NB4 (cell line): ENCODE measurements around the gene SLCO3A1.

Source experiments
- MYC ChIP-seq: IDR thresholded peaks from 2 replicates; pipeline ENCODE4 v1.6.1; 2011; ENCODE audit warnings: low read depth, low read length
- POLR2A ChIP-seq: IDR thresholded peaks from 2 replicates; pipeline ENCODE4 v1.6.1; 2011; ENCODE audit warnings: mild to moderate bottlenecking; ENCODE audit not compliant: insufficient read length; ENCODE audit errors: extremely low read depth
- TF ChIP-seq, protein P1 (sequence below): IDR thresholded peaks from one replicate; pipeline ENCODE4 v1.5.1; 2012; ENCODE audit warnings: low read depth, low read length

DNA sequence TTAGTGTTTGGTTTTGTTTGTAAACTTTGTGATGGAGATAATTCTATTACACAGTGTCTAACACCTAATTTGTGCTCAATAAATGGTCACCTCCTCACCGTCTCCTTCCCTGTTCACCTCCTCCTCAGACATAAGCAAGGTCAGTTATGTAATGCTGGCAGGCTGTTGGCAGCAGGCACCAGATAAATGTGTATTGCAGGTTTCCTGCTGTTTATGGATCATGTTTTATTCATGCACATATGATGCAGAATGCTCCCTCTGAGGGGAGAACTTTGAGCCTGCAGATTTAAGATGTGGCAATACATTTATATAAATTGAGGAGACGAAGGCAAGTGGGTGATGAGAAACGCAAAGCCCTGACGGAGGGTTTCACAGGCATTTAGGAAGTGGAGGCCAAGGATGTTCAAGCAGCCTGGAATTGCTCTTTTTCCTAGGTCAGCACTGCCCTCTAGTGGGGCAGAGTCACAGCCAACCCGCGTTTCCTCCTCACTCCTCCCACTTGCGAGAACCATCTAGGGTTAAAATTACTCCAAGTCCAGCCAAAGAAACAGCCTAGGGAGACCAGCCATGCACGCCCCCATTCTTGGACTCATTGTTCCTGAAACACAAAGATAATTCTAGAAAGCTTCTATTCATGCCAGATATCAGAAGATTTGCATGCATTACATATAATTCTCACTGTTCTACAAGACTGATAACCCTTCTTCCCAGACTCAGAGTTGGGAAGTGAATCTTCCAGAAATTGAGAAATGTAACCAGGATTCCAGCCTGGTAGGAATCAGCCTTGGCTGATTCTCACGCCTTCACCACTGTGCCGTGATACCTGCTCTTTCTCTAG lies 228.7 kb downstream of the SLCO3A1 start:
- TF ChIP-seq, protein P1, sequence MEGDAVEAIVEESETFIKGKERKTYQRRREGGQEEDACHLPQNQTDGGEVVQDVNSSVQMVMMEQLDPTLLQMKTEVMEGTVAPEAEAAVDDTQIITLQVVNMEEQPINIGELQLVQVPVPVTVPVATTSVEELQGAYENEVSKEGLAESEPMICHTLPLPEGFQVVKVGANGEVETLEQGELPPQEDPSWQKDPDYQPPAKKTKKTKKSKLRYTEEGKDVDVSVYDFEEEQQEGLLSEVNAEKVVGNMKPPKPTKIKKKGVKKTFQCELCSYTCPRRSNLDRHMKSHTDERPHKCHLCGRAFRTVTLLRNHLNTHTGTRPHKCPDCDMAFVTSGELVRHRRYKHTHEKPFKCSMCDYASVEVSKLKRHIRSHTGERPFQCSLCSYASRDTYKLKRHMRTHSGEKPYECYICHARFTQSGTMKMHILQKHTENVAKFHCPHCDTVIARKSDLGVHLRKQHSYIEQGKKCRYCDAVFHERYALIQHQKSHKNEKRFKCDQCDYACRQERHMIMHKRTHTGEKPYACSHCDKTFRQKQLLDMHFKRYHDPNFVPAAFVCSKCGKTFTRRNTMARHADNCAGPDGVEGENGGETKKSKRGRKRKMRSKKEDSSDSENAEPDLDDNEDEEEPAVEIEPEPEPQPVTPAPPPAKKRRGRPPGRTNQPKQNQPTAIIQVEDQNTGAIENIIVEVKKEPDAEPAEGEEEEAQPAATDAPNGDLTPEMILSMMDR, result peak; percentile 91
- TF ChIP-seq POLR2A, result no peak
- no peak; the same call in 1 of the 2 replicates for TF ChIP-seq MYC
